Effector memory CD8-positive, alpha-beta T cell (primary cell): ENCODE data around the gene BCAS3.
"Not testable (repeated sequence)": the region's sequence is repeated elsewhere in the genome, so short reads cannot be mapped to it uniquely, and the experiment has no call there.

Experiments used
- ATAC-seq: fragments of 150-1000 bp; cut with Tn5 transposase; replicated peaks from 2 replicates; pipeline ENCODE4 v1.10.0; 2021; ENCODE audit warnings: mild to moderate bottlenecking, moderate library complexity
- DNase-seq, 3 experiments: peaks; one replicate each; pipeline ENCODE4 v3.0.0; 2021
- H3K27ac Mint-ChIP-seq, 2 donors: one replicate each; pipeline ENCODE4 v1.8.0; 2022; ENCODE audit warnings: mild to moderate bottlenecking in 2 of 2, mixed read lengths in 2 of 2, moderate library complexity in 2 of 2
- H3K27me3 Mint-ChIP-seq, 2 donors: one replicate each; pipeline ENCODE4 v1.8.0; 2022; ENCODE audit warnings: mixed read lengths in 2 of 2
- H3K36me3 Mint-ChIP-seq: one replicate; pipeline ENCODE4 v1.8.0; 2022; ENCODE audit warnings: mild to moderate bottlenecking, moderate library complexity, mixed read lengths; ENCODE audit not compliant: insufficient read depth
- H3K4me1 Mint-ChIP-seq, 2 donors: one replicate each; pipeline ENCODE4 v1.8.0; 2022; ENCODE audit warnings: low read depth in 2 of 2, mixed read lengths in 2 of 2
- H3K4me3 Mint-ChIP-seq, 2 donors: one replicate each; pipeline ENCODE4 v1.8.0; 2022; ENCODE audit warnings: mild to moderate bottlenecking in 2 of 2, mixed read lengths in 2 of 2, moderate library complexity in 2 of 2
- H3K9me3 Mint-ChIP-seq, 2 donors: one replicate each; pipeline ENCODE4 v1.8.0; 2022; ENCODE audit warnings: mixed read lengths in 2 of 2

Gene BCAS3

DNA sequence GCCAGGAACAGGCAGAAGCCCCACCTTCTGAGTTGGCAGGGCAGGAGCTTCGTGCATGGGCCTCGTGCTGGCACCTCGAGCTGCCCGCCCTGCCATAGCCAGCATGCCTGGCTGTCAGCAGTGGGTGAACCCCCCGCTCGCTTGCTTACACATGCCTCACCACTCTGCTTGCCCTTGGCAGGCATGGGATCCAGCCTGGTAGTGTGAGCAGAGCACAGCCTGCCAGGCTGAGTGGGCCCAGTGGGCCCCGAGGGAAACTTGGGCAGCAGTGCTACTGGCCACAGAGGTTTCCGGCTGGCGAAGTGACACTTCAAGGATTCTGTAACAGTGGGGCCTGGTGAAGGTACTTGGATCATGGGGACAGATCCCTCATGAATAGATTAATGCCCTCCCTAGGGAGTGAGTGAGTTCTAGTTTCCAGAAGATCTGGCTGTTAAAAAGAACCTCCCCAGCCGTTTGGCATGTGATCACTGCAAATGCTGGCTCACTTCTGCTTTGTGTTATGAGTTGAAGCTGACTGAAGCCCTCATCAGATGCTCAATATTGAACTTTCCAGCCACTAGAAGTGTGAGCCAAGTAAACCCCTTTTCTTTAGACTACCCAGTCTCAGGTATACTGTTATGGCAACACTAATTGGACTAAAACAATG, 114.7 kb downstream of the BCAS3 start:
- ATAC-seq (no peak), DNase-seq (no peak)
- Mint-ChIP-seq H3K27ac (no peak overlapping the region), H3K9me3 (no peaks in the 10 kb centered on the region), H3K4me1 (peaks cover 6 to 12% of the 10 kb centered on the region in 2 donors), H3K36me3 (no peaks in the 10 kb centered on the region), H3K4me3 (no peak overlapping the region), H3K27me3 (no peaks in the 10 kb centered on the region)

DNA sequence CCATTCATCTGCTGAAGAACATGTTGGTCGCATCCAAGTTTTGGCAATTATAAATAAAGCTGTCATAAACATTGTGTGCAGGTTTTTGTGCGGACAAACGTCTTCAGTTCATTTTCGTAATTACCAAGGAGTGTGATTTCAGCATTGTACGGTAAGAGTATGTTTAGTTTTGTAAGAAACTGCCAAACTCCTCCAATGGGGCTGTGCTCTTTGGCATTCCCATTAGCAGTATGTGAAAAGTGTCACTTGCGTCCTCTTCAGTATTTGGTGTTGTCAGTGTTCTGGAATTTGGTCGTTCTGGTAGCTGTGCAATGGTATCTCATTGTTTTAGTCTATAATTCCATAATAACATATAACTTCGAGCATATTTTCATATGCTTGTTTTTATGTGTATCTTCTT, 120.9 kb downstream of the BCAS3 start:
- H3K9me3 Mint-ChIP-seq = no peaks in the 10 kb centered on the region
- H3K27me3 Mint-ChIP-seq = no peaks in the 10 kb centered on the region
- H3K27ac Mint-ChIP-seq = no peak overlapping the region
- peaks cover 4 to 18% of the 10 kb centered on the region in 2 donors for H3K4me1 Mint-ChIP-seq
- DNase-seq = no peak
- H3K4me3 Mint-ChIP-seq = no peak overlapping the region
- no peak for ATAC-seq
- H3K36me3 Mint-ChIP-seq = peaks cover 3% of the 10 kb centered on the region

DNA sequence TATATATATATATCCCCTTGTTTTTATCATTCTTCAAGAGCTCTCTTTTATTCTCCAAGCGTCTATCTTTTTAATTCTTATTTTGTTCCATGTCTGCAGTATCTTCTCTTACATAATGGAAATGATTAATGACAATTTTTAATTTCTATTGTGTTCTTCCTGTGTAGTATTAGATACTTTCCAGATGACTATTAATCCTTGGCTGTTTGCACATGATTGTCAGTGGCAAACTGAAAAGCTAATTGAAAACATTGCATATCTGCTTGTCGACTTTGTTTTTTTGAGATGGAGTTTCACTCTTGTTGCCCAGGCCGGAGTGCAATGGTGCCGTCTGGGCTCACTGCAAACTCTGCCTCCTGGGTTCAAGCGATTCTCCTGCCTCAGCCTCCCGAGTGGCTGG, 124.7 kb downstream of the BCAS3 start:
- Mint-ChIP-seq H3K27me3 (no peaks in the 10 kb centered on the region), H3K27ac (no peak overlapping the region), H3K36me3 (peaks cover 8% of the 10 kb centered on the region), H3K4me3 (no peak overlapping the region), H3K9me3 (no peaks in the 10 kb centered on the region), H3K4me1 (peaks cover 0 to 9% of the 10 kb centered on the region in 2 donors)
- no peak for ATAC-seq
- no peak for DNase-seq

DNA sequence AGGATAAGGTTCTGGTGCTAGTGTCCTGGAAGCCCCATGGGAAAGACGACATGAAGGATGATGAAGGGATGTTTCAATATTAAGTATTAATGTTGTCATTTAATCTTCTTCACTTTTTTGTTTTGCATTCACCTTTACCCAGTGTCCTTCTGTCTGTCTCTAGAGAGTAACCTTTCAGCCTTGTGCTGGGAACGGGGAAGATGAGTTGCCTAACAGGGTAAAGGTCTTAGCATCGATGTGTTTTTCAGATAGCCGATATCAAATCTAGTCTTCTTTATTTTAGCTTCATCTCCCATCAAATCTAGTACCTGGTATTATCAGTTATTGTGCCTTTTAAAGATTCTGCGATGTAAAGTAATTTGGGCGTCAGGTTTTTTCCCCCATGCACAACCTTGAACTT, 125.4 kb downstream of the BCAS3 start:
- Mint-ChIP-seq H3K4me3 (no peak overlapping the region), H3K36me3 (peaks cover 8% of the 10 kb centered on the region), H3K27me3 (no peaks in the 10 kb centered on the region), H3K27ac (no peak overlapping the region), H3K9me3 (no peaks in the 10 kb centered on the region), H3K4me1 (peaks cover 0 to 9% of the 10 kb centered on the region in 2 donors)
- DNase-seq = no peak
- no peak for ATAC-seq

GRCh38 chr17:60804831-60805230, 127.2 kb downstream of the BCAS3 start:
- H3K27me3 Mint-ChIP-seq = no peaks in the 10 kb centered on the region
- ATAC-seq = no peak
- H3K27ac Mint-ChIP-seq = no peak overlapping the region
- H3K36me3 Mint-ChIP-seq = peaks cover 5% of the 10 kb centered on the region
- DNase-seq = no peak
- H3K9me3 Mint-ChIP-seq = no peaks in the 10 kb centered on the region
- H3K4me3 Mint-ChIP-seq = no peak overlapping the region
- peaks cover 0 to 14% of the 10 kb centered on the region in 2 donors for H3K4me1 Mint-ChIP-seq

DNA sequence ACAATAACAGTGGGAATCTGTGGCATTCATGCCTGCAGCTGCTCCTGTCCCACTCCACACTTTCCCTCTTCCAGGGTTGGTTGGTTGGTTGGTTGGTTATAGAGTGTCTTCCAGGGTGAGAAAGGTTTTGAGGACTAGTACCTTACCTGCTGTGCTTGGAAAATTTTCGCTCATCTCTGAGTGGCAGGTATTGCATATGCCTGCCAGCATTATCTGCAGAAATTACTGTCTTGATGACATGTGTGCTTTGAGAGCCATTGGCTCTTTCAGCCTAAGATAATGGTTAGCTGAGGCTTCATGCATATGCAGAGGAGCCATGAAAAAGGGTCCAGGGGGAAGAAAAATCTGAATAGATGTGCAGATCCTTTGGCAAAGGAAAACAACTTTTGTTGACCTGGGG, 131.8 kb downstream of the BCAS3 start:
- Mint-ChIP-seq H3K36me3 (peaks cover 5% of the 10 kb centered on the region), H3K4me3 (no peak overlapping the region), H3K4me1 (peaks cover 0 to 5% of the 10 kb centered on the region in 2 donors), H3K27me3 (no peaks in the 10 kb centered on the region), H3K9me3 (no peaks in the 10 kb centered on the region), H3K27ac (peak overlapping the region in 1 of 2 donors; percentile 9)
- no peak for DNase-seq
- ATAC-seq = no peak

DNA sequence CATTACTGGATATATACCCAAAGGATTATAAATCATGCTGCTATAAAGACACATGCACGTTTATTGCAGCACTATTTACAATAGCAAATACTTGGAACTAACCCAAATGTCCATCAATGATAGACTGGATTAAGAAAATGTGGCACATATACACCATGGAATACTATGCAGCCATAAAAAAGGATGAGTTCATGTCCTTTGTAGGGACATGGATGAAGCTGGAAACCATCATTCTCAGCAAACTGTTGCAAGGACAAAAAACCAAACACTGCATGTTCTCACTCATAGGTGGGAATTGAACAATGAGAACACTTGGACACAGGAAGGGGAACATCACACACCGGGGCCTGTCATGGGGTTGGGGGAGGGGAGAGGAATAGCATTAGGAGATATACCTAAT, 137.3 kb downstream of the BCAS3 start:
- H3K27ac Mint-ChIP-seq, H3K27me3 Mint-ChIP-seq, H3K4me3 Mint-ChIP-seq, H3K9me3 Mint-ChIP-seq, DNase-seq, H3K4me1 Mint-ChIP-seq, ATAC-seq, H3K36me3 Mint-ChIP-seq: not testable (repeated sequence)

- Mint-ChIP-seq H3K9me3 (no peaks in the 10 kb centered on the region), H3K27ac (no peak overlapping the region), H3K27me3 (no peaks in the 10 kb centered on the region), H3K4me3 (no peak overlapping the region), H3K4me1 (peaks cover 0 to 4% of the 10 kb centered on the region in 2 donors), H3K36me3 (no peaks in the 10 kb centered on the region)
- ATAC-seq (no peak), DNase-seq (no peak)
These were observed 139.5 kb downstream of the BCAS3 start for GRCh38 chr17:60817192-60817591.

- H3K4me1 Mint-ChIP-seq = peaks cover 1 to 4% of the 10 kb centered on the region in 2 donors
- no peaks in the 10 kb centered on the region for H3K36me3 Mint-ChIP-seq
- no peak for DNase-seq
- H3K9me3 Mint-ChIP-seq = no peaks in the 10 kb centered on the region
- no peak overlapping the region for H3K27ac Mint-ChIP-seq
- no peak overlapping the region for H3K4me3 Mint-ChIP-seq
- H3K27me3 Mint-ChIP-seq = no peaks in the 10 kb centered on the region
- ATAC-seq = no peak
These were observed 141.9 kb downstream of the BCAS3 start for GRCh38 chr17:60819447-60820130.

DNA sequence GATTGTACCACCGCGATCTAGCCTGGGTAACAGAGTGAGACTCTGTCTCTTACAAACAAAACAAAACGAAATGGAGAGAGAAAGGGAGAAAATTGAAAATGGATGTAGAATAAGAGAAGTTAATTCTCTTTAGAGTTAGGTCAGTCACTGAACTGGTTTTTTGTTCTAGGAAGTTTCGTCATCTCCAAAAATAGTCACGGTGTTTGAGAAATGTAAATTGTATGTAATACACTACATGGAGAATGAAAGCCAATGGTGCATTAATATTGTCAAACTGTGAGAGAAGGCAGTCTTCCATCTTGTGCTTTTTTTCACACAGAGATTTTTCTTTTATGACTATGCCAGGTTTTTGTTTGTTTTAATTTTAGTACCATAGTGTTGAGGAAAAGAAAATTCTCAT, 145.9 kb downstream of the BCAS3 start:
- peaks cover 3 to 4% of the 10 kb centered on the region in 2 donors for H3K4me1 Mint-ChIP-seq
- ATAC-seq (no peak), DNase-seq (no peak)
- no peaks in the 10 kb centered on the region for H3K36me3 Mint-ChIP-seq
- H3K27me3 Mint-ChIP-seq = no peaks in the 10 kb centered on the region
- H3K9me3 Mint-ChIP-seq = no peaks in the 10 kb centered on the region
- H3K4me3 Mint-ChIP-seq = no peak overlapping the region
- no peak overlapping the region for H3K27ac Mint-ChIP-seq

- ATAC-seq (no peak), DNase-seq (no peak)
- no peaks in the 10 kb centered on the region for H3K9me3 Mint-ChIP-seq
- peaks cover 4 to 9% of the 10 kb centered on the region in 2 donors for H3K4me1 Mint-ChIP-seq
- no peak overlapping the region for H3K4me3 Mint-ChIP-seq
- no peaks in the 10 kb centered on the region for H3K36me3 Mint-ChIP-seq
- H3K27me3 Mint-ChIP-seq = no peaks in the 10 kb centered on the region
- no peak overlapping the region for H3K27ac Mint-ChIP-seq
These were observed 147.7 kb downstream of the BCAS3 start for GRCh38 chr17:60825351-60825750.

- DNase-seq (no peak), ATAC-seq (no peak)
- Mint-ChIP-seq H3K4me1 (peaks cover 4 to 9% of the 10 kb centered on the region in 2 donors), H3K9me3 (no peaks in the 10 kb centered on the region), H3K36me3 (no peaks in the 10 kb centered on the region), H3K27me3 (no peaks in the 10 kb centered on the region), H3K4me3 (no peak overlapping the region), H3K27ac (no peak overlapping the region)
These were observed 150.3 kb downstream of the BCAS3 start for GRCh38 chr17:60827943-60828342.

GRCh38 chr17:60832151-60832585, 154.5 kb downstream of the BCAS3 start:
- H3K36me3 Mint-ChIP-seq = no peaks in the 10 kb centered on the region

GRCh38 chr17:60832631-60833030, 155.0 kb downstream of the BCAS3 start:
- no peaks in the 10 kb centered on the region for H3K27me3 Mint-ChIP-seq
- peaks cover 0 to 6% of the 10 kb centered on the region in 2 donors for H3K4me1 Mint-ChIP-seq

More at GRCh38 chr17:60832151-60832585, 154.5 kb downstream of the BCAS3 start:
- no peak for DNase-seq
- H3K9me3 Mint-ChIP-seq = no peaks in the 10 kb centered on the region
- ATAC-seq = no peak
- no peak overlapping the region for H3K27ac Mint-ChIP-seq
- H3K4me1 Mint-ChIP-seq = peaks cover 4 to 6% of the 10 kb centered on the region in 2 donors
- no peak overlapping the region for H3K4me3 Mint-ChIP-seq
- no peaks in the 10 kb centered on the region for H3K27me3 Mint-ChIP-seq

More at GRCh38 chr17:60832631-60833030, 155.0 kb downstream of the BCAS3 start:
- no peaks in the 10 kb centered on the region for H3K36me3 Mint-ChIP-seq
- no peaks in the 10 kb centered on the region for H3K9me3 Mint-ChIP-seq
- no peak overlapping the region for H3K4me3 Mint-ChIP-seq
- ATAC-seq (no peak), DNase-seq (no peak)
- H3K27ac Mint-ChIP-seq = no peak overlapping the region
